Measurements from ENCODE around the gene LEFTY1. TPM values are rescaled to one million over a fixed set of nuclear protein-coding genes. Genes with fewer than 3 reads are reported as not detected.

Gene LEFTY1
- total and polyA plus RNA-seq, 2 of the 13 experiments (the other 11 are each of a cell fraction or from before 2014, with no cell fraction given) = 0.29 to 0.79 TPM

DNA sequence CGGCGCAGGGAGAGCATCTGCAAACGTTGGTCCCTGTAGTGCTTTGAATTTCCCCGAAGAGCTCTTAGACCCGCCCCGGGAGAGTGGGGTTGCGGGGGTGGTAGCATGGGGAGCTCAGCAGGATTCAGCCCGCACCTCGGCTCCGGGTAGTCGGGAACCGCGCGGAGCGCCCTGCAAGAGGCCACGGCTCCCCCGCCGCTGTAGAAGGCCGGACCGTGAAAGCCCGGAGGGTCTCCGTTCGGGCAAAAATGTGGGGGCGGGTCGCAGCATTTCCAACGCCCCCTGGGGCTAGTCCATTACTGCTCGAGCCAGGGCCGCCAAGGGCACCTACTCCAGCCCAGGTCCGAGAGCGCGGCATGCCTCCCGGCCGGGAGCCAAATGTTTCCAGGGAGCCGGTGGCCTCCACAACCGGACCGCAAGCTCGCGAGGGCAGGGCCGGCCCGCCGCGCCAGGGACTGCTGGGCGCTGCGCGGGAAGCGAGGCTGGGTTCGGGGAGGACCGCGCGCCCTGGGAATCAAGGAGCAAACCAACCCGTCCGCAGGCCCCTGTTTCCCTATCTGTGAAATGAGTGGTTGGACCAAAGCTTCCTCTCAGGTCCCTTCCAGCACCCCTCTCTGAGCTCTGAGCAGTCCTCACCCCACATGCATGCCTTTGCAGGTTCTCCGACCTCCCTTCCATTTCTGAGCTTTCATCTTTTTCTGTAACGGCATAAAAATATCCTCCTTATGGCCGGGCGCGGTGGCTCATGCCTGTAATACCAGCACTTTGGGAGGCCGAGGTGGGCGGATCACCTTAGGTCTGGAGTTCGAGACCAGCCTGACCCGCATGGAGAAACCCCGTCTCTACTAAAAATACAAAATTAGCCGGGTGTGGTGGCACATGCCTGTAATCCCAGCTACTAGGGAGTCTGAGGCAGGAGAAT is 6.0 kb downstream of the LEFTY1 start (continued):
- TF ChIP-seq, protein P1, sequence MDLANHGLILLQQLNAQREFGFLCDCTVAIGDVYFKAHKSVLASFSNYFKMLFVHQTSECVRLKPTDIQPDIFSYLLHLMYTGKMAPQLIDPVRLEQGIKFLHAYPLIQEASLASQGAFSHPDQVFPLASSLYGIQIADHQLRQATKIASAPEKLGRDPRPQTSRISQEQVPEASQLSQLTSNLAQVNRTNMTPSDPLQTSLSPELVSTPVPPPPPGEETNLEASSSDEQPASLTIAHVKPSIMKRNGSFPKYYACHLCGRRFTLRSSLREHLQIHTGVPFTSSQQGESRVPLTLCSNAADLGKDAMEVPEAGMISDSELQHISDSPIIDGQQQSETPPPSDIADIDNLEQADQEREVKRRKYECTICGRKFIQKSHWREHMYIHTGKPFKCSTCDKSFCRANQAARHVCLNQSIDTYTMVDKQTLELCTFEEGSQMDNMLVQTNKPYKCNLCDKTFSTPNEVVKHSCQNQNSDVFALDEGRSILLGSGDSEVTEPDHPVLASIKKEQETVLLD (CRISPR knock-in tag; IDR thresholded peaks at IDR 0.05; ENCODE audit: low read depth) = no peak
- TF ChIP-seq PHF8 (CRISPR knock-in tag; IDR thresholded peaks at IDR 0.05) (peak; percentile 61), HOXA3 (CRISPR knock-in tag; IDR thresholded peaks at IDR 0.05) (no peak), NFE2L2 (IDR thresholded peaks at IDR 0.05; ENCODE audit: low read length) (no peak), ZNF746 (CRISPR knock-in tag; IDR thresholded peaks at IDR 0.05) (no peak), GZF1 (CRISPR knock-in tag; IDR thresholded peaks at IDR 0.05) (no peak), ZNF367 (CRISPR knock-in tag; IDR thresholded peaks at IDR 0.05; ENCODE audit: borderline replicate concordance) (no peak), ZNF30 (CRISPR knock-in tag; IDR thresholded peaks at IDR 0.05) (0 out of 2 replicates have a peak, but pooled peaks have one; percentile 77), NR1H2 (CRISPR knock-in tag; IDR thresholded peaks at IDR 0.05; ENCODE audit: borderline replicate concordance, low read depth) (no peak), HES4 (CRISPR knock-in tag; IDR thresholded peaks at IDR 0.05; ENCODE audit: borderline replicate concordance) (0 out of 2 replicates have a peak, but pooled peaks have one; percentile 21), ZFX (CRISPR knock-in tag; IDR thresholded peaks at IDR 0.05; ENCODE audit: low read depth) (peak; percentile 75; the same call in 1 of the 2 replicates), ZNF260 (CRISPR knock-in tag; IDR thresholded peaks at IDR 0.05; ENCODE audit: borderline replicate concordance, low read depth) (no peak), NPAS2 (CRISPR knock-in tag; IDR thresholded peaks at IDR 0.05; ENCODE audit: borderline replicate concordance) (no peak), ZNF569 (CRISPR knock-in tag; IDR thresholded peaks at IDR 0.05; ENCODE audit: borderline replicate concordance) (no peak), RFX1 (IDR thresholded peaks at IDR 0.05) (no peak), NR2C2 (CRISPR knock-in tag; IDR thresholded peaks at IDR 0.05; ENCODE audit: borderline replicate concordance) (0 out of 2 replicates have a peak, but pooled peaks have one; percentile 20), NFE2 (CRISPR knock-in tag; IDR thresholded peaks at IDR 0.05) (no peak), AKAP8 (CRISPR knock-in tag; IDR thresholded peaks at IDR 0.05) (no peak), ARID2 (CRISPR knock-in tag; IDR thresholded peaks at IDR 0.05; ENCODE audit: borderline replicate concordance) (peak; percentile 56; the same call in 1 of the 2 replicates)
- TF ChIP-seq, protein P2, sequence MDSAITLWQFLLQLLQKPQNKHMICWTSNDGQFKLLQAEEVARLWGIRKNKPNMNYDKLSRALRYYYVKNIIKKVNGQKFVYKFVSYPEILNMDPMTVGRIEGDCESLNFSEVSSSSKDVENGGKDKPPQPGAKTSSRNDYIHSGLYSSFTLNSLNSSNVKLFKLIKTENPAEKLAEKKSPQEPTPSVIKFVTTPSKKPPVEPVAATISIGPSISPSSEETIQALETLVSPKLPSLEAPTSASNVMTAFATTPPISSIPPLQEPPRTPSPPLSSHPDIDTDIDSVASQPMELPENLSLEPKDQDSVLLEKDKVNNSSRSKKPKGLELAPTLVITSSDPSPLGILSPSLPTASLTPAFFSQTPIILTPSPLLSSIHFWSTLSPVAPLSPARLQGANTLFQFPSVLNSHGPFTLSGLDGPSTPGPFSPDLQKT (CRISPR knock-in tag; IDR thresholded peaks at IDR 0.05; ENCODE audit: borderline replicate concordance) = no peak
- TF ChIP-seq, protein P3, sequence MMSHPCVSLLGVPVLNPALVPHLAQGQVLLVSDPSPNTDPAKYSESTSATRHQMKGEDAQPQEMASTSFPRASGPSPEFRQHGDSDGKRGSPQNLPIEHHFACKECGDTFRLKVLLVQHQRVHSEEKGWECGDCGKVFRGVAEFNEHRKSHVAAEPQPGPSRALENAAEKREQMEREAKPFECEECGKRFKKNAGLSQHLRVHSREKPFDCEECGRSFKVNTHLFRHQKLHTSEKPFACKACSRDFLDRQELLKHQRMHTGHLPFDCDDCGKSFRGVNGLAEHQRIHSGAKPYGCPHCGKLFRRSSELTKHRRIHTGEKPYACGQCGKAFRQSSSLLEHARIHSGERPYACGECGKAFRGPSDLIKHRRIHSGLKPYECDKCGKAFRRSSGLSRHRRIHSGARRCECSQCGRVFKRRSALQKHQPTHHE (CRISPR knock-in tag; IDR thresholded peaks at IDR 0.05; ENCODE audit: borderline replicate concordance) = no peak
- TF ChIP-seq, protein P4, sequence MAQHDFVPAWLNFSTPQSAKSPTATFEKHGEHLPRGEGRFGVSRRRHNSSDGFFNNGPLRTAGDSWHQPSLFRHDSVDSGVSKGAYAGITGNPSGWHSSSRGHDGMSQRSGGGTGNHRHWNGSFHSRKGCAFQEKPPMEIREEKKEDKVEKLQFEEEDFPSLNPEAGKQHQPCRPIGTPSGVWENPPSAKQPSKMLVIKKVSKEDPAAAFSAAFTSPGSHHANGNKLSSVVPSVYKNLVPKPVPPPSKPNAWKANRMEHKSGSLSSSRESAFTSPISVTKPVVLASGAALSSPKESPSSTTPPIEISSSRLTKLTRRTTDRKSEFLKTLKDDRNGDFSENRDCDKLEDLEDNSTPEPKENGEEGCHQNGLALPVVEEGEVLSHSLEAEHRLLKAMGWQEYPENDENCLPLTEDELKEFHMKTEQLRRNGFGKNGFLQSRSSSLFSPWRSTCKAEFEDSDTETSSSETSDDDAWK (CRISPR knock-in tag; IDR thresholded peaks at IDR 0.05) = no peak
- TF ChIP-seq, protein P5, sequence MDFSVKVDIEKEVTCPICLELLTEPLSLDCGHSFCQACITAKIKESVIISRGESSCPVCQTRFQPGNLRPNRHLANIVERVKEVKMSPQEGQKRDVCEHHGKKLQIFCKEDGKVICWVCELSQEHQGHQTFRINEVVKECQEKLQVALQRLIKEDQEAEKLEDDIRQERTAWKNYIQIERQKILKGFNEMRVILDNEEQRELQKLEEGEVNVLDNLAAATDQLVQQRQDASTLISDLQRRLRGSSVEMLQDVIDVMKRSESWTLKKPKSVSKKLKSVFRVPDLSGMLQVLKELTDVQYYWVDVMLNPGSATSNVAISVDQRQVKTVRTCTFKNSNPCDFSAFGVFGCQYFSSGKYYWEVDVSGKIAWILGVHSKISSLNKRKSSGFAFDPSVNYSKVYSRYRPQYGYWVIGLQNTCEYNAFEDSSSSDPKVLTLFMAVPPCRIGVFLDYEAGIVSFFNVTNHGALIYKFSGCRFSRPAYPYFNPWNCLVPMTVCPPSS (IDR thresholded peaks at IDR 0.05) = no peak
